Measurements from ENCODE around the gene IFITM5. TPM values are rescaled to one million over a fixed set of nuclear protein-coding genes. Genes with fewer than 3 reads are reported as not detected.
A peak's percentile ranks its signal among the peaks of the same experiment; 100 is the strongest.

IFITM5 gene
- total RNA-seq, 1 donor from 2014 or later: not detected

- no peak for TF ChIP-seq CTCF (conservative IDR thresholded peaks at IDR 0.05)
- no peak for DNase-seq (ENCODE audit: extremely low spot score, unreplicated experiment)
- Mint-ChIP-seq H3K4me1 (ENCODE audit: unreplicated experiment) (peaks cover 6% of the 10 kb centered on the region), H3K36me3 (no peaks in the 10 kb centered on the region), H3K27me3 (peaks cover 18% of the 10 kb centered on the region), H3K9me3 (no peaks in the 10 kb centered on the region), H3K27ac (no peak overlapping the region), H3K4me3 (no peak overlapping the region)
Observed at GRCh38 chr11:280706-281485, 18.4 kb downstream of the IFITM5 start.

- no peak for TF ChIP-seq CTCF (conservative IDR thresholded peaks at IDR 0.05)
- Mint-ChIP-seq H3K36me3 (no peaks in the 10 kb centered on the region), H3K4me1 (ENCODE audit: unreplicated experiment) (peaks cover 6% of the 10 kb centered on the region), H3K27me3 (peaks cover 18% of the 10 kb centered on the region), H3K9me3 (no peaks in the 10 kb centered on the region), H3K27ac (no peak overlapping the region), H3K4me3 (no peak overlapping the region)
- peak; percentile 65 for DNase-seq (ENCODE audit: extremely low spot score, unreplicated experiment)
Observed at GRCh38 chr11:279966-280705, 19.2 kb downstream of the IFITM5 start.

- Mint-ChIP-seq H3K27ac (no peak overlapping the region), H3K9me3 (no peaks in the 10 kb centered on the region), H3K36me3 (no peaks in the 10 kb centered on the region), H3K4me3 (no peak overlapping the region), H3K4me1 (ENCODE audit: unreplicated experiment) (peaks cover 6% of the 10 kb centered on the region), H3K27me3 (peaks cover 18% of the 10 kb centered on the region)
- TF ChIP-seq CTCF (conservative IDR thresholded peaks at IDR 0.05): no peak
- DNase-seq (ENCODE audit: extremely low spot score, unreplicated experiment): no peak
Observed at GRCh38 chr11:279040-279965, 20.0 kb downstream of the IFITM5 start.

- Mint-ChIP-seq H3K4me1 (ENCODE audit: unreplicated experiment) (peaks cover 6% of the 10 kb centered on the region), H3K27me3 (peaks cover 17% of the 10 kb centered on the region), H3K27ac (no peak within 1 kb of the TSS), H3K9me3 (no peaks in the 10 kb centered on the region), H3K36me3 (no peaks in the 10 kb centered on the region), H3K4me3 (no peak within 1 kb of the TSS)
- no peak for TF ChIP-seq CTCF (conservative IDR thresholded peaks at IDR 0.05)
- no peak for DNase-seq (ENCODE audit: extremely low spot score, unreplicated experiment)
Observed at GRCh38 chr11:278001-278951, 21.1 kb downstream of the IFITM5 start, which contains the start of gene NLRP6. TSS of gene NLRP6 (plus strand) at chr11:278407. CDS start at chr11:278570, 163 bp downstream.

All from type B pancreatic cell (in vitro differentiated cells).